HepG2 (cell line): Measurements from ENCODE around the gene DDX19B. TPM values are rescaled to one million over a fixed set of nuclear protein-coding genes. Genes with fewer than 3 reads are reported as not detected.
A peak's percentile ranks its signal among the peaks of the same experiment; 100 is the strongest.

Experiments used
- ATAC-seq: fragments of 200-7000 bp; cut with Tn5 transposase; 3 replicates; pipeline ENCODE4 v1.9.1; 2020; ENCODE audit warnings: mild to moderate bottlenecking, moderate library complexity
- BruUV-seq: library from RNA; stranded (reverse); fragments of 400-500 nt; replicated peaks from 2 replicates; lab custom pipeline; 2021; lab: Mats Ljungman, UMichigan
- CTCF ChIA-PET: fragments of 300-600 bp; formaldehyde crosslinking; extraction: SDS; loops from one replicate; lab custom pipeline; 2021; ENCODE audit warnings: low total read pairs, inconsistent platforms, low intra/inter-chr PET ratio; lab: Yijun Ruan, JAX
- POLR2A ChIA-PET: fragments of 350-600 bp; sonication (Branson Sonifier 250); formaldehyde crosslinking; loops from one replicate; lab custom pipeline; 2020; ENCODE audit warnings: antibody characterized with exemption, inconsistent platforms; lab: Yijun Ruan, JAX
- DNase-seq: peaks from one replicate; pipeline ENCODE4 v3.0.0-alpha.2; 2015; ENCODE audit warnings: low spot score
- FAIRE-seq: peaks from 3 replicates; lab custom pipeline; 2011; peaks lifted over from hg19 to GRCh38; lab: Jason Lieb, UNC
- H2AFZ ChIP-seq: one replicate; pipeline ENCODE4 v1.6.1; 2011; ENCODE audit warnings: low read length, inconsistent platforms
- H3K27ac ChIP-seq: fragments of 300-600 bp; 3 replicates; pipeline ENCODE4 v1.8.0; 2011; ENCODE audit warnings: mixed run types, mild to moderate bottlenecking, mixed read lengths, low read length, inconsistent platforms; ENCODE audit not compliant: insufficient read depth; ENCODE audit errors: extremely low read length
- H3K27me3 ChIP-seq, 2 experiments: fragments of 200-600 bp in 1 of 2; 2 replicates in 1 of 2; 3 replicates in 1 of 2; pipeline versions ENCODE4 v1.6.0 to v1.8.0; 2011; ENCODE audit warnings: low read length in 2 of 2, mild to moderate bottlenecking in 2 of 2, moderate library complexity in 2 of 2, inconsistent platforms in 1 of 2; ENCODE audit not compliant: insufficient read depth in 2 of 2, control insufficient read depth in 1 of 2
- H3K36me3 ChIP-seq, 2 experiments: fragments of 200-600 bp in 1 of 2; replicated peaks in 1 of 2; 2 replicates in 1 of 2; 3 replicates in 1 of 2; pipeline versions ENCODE4 v1.5.1 to v1.8.0; 2011; ENCODE audit warnings: low read length in 2 of 2, inconsistent platforms in 1 of 2; ENCODE audit not compliant: insufficient read depth in 2 of 2, control insufficient read depth in 1 of 2
- H3K4me1 ChIP-seq: 2 replicates; pipeline ENCODE4 v1.5.1; 2012; ENCODE audit warnings: low read length, inconsistent platforms; ENCODE audit not compliant: insufficient read depth
- H3K4me2 ChIP-seq: 2 replicates; pipeline ENCODE4 v1.6.0; 2011; ENCODE audit warnings: low read depth, low read length, inconsistent platforms
- H3K4me3 ChIP-seq, 3 experiments: fragments of 200-600 bp in 1 of 3; sonication (generic), shearing (Covaris generic) in 1 of 3; replicated peaks in 1 of 3; 2 replicates each; pipeline ENCODE4 v1.5.1; 2011 to 2016; ENCODE audit warnings: low read length in 3 of 3, inconsistent platforms in 2 of 3, low read depth in 2 of 3, mild to moderate bottlenecking in 2 of 3, control low read depth in 1 of 3, mixed read lengths in 1 of 3; ENCODE audit not compliant: insufficient read depth in 1 of 3
- H3K79me2 ChIP-seq: one replicate; pipeline ENCODE4 v1.6.1; 2011; ENCODE audit warnings: low read length, inconsistent platforms; ENCODE audit not compliant: insufficient read depth
- H3K9ac ChIP-seq: 2 replicates; pipeline ENCODE4 v1.6.0; 2011; ENCODE audit warnings: mild to moderate bottlenecking, low read depth, low read length, inconsistent platforms; ENCODE audit not compliant: insufficient read depth
- H3K9me3 ChIP-seq: 2 replicates; pipeline ENCODE4 v1.5.1; 2012; ENCODE audit warnings: mild to moderate bottlenecking, low read length
- H4K20me1 ChIP-seq: 2 replicates; pipeline ENCODE4 v1.6.0; 2011; ENCODE audit warnings: inconsistent platforms, mild to moderate bottlenecking, low read length, moderate library complexity; ENCODE audit not compliant: insufficient read depth
- EZH2 ChIP-seq: conservative IDR thresholded peaks from 2 replicates; pipeline ENCODE4 v1.6.1; 2012; ENCODE audit warnings: mild to moderate bottlenecking, low read depth, low read length, moderate library complexity
- HDAC1 ChIP-seq: sonication (generic); formaldehyde crosslinking; IDR thresholded peaks from 2 replicates; pipeline ENCODE4 v1.5.1; 2020; ENCODE audit warnings: mild to moderate bottlenecking, missing genetic modification reagents
- KLF6 ChIP-seq: IDR thresholded peaks from 2 replicates; pipeline ENCODE4 v1.8.0; 2016; ENCODE audit warnings: missing biosample characterization, missing genetic modification reagents
- NBN ChIP-seq: fragments of 450-650 bp; conservative IDR thresholded peaks from 2 replicates; pipeline ENCODE4 v1.6.1; 2017
- POLR2AphosphoS2 ChIP-seq: IDR thresholded peaks from 2 replicates; pipeline ENCODE4 v1.6.1; 2011; ENCODE audit warnings: low read depth, low read length, improper control_type of control experiment
- POLR2AphosphoS5 ChIP-seq: IDR thresholded peaks from 2 replicates; pipeline ENCODE4 v1.6.1; 2012; ENCODE audit warnings: low read depth, low read length
- RBM22 ChIP-seq: fragments of 200-400 bp; formaldehyde crosslinking; optimal IDR thresholded peaks from 2 replicates; pipeline ENCODE3; 2017; ENCODE audit warnings: mild to moderate bottlenecking, low read length, moderate library complexity
- SP1 ChIP-seq, 2 experiments: fragments of 450-650 bp in 1 of 2; sonication (generic) in 1 of 2; formaldehyde crosslinking in 1 of 2; IDR thresholded peaks; 2 replicates each; pipeline versions ENCODE4 v1.4.0 to v1.6.1; 2016 to 2020; ENCODE audit warnings: missing genetic modification reagents in 1 of 2
- ZNF552 ChIP-seq: sonication (generic); formaldehyde crosslinking; IDR thresholded peaks from 2 replicates; pipeline ENCODE4 v1.9.0; 2022; ENCODE audit warnings: missing genetic modification reagents, mild to moderate bottlenecking, borderline replicate concordance
- ZNF562 ChIP-seq: sonication (generic); formaldehyde crosslinking; IDR thresholded peaks from 2 replicates; pipeline ENCODE4 v1.8.0; 2022; ENCODE audit warnings: missing genetic modification reagents, borderline replicate concordance
- ZNF777 ChIP-seq: sonication (generic); formaldehyde crosslinking; IDR thresholded peaks from 2 replicates; pipeline ENCODE4 v1.4.0; 2020; ENCODE audit warnings: missing genetic modification reagents
- WGBS: methylation state at CpG from one replicate; pipeline ENCODE4 v1.1.6; 2017; ENCODE audit warnings: low lambda C conversion rate; 5-methylcytosine and 5-hydroxymethylcytosine counted together
- in situ Hi-C: cut with HindIII; loops from 2 replicates; pipeline ENCODE4 v1.10.0; 2017; ENCODE audit warnings: low pct_unique_long_range_greater_than_20kb; ENCODE audit not compliant: extremely low pct_ligation_motif_present
- intact Hi-C: fragments of 100-400 bp; cut with micrococcal nuclease; formaldehyde crosslinking; loops from one replicate; pipeline ENCODE4 v1.10.0; 2022; ENCODE audit not compliant: unreplicated experiment
- polyA plus RNA-seq, 8 experiments: library from polyadenylated mRNA; depleted of rRNA in 3 of 8; stranded (reverse) in 7 of 8; unstranded in 1 of 8; fragments of >200 nt; fragmentation: Illumina TruSeq in 4 of 8; extraction: Trizol in 4 of 8; gene quantifications; 2 replicates each; pipeline versions ENCODE4 v1.2.1 to v1.2.3, GENCODE V29; 2011 to 2016; ENCODE audit warnings: low read depth in 4 of 8, missing spikeins in 1 of 8, mixed read lengths in 1 of 8; ENCODE audit not compliant: insufficient read depth in 1 of 8
- total RNA-seq, 5 experiments: library from RNA; depleted of rRNA; stranded (reverse); fragments of >200 nt; fragmentation: Illumina TruSeq; extraction: Trizol; gene quantifications; 2 replicates each; pipeline ENCODE4 v1.2.3, GENCODE V29; 2016; ENCODE audit warnings: low read depth in 1 of 5

DDX19B gene
- total and polyA plus RNA-seq, 2 of the 13 experiments (the other 11 are each of a cell fraction or from before 2014, with no cell fraction given) = 36.2 to 40.0 TPM

- no peak for TF ChIP-seq EZH2
- TF ChIP-seq ZNF552 = no peak
- no peak for TF ChIP-seq NBN
- no peak for TF ChIP-seq ZNF777 (CRISPR knock-in tag)
- TF ChIP-seq SP1 (IDR thresholded peaks at IDR 0.05) = no peak
- no peak for TF ChIP-seq SP1 (CRISPR knock-in tag; IDR thresholded peaks at IDR 0.05)
- no peak for TF ChIP-seq POLR2AphosphoS2
- TF ChIP-seq KLF6 (CRISPR knock-in tag) = no peak
- TF ChIP-seq RBM22 = peak; percentile 47
These were observed 29.5 kb upstream of the DDX19B start (continued) for GRCh38 chr16:70269471-70269870.

GRCh38 chr16:70270176-70270575 is 28.8 kb upstream of the DDX19B start:
- 90% methylated on average over 3 of the region's 3 CpGs for WGBS
- Histone ChIP-seq H3K4me3 (no peak overlapping the region), H3K27me3 (no peaks in the 10 kb centered on the region), H3K36me3 (peaks cover 45 to 84% of the 10 kb centered on the region in 2 experiments), H3K4me1 (no peaks in the 10 kb centered on the region), H3K4me2 (no peak overlapping the region), H3K9me3 (no peaks in the 10 kb centered on the region), H3K9ac (no peak overlapping the region), H2AFZ (no peak overlapping the region), H4K20me1 (no peaks in the 10 kb centered on the region; the same call in 1 of the 2 replicates), H3K79me2 (no peaks in the 10 kb centered on the region), H3K27ac (no peak overlapping the region)
- no peak for ATAC-seq
- POLR2A ChIA-PET = no interaction called here
- intact Hi-C loops = no loop called here
- TF ChIP-seq HDAC1 (CRISPR knock-in tag) = no peak
- TF ChIP-seq POLR2AphosphoS5 = 0 out of 2 replicates have a peak, but pooled peaks have one; percentile 9
- no peak for TF ChIP-seq ZNF562 (CRISPR knock-in tag)
- FAIRE-seq = no peak
- CTCF ChIA-PET = no interaction called here
- no TSS peak for BruUV-seq
- in situ Hi-C loops = no loop called here
- no peak for DNase-seq
